GM19099 (cell line): Measurements from ENCODE around the gene ATP5ME.

Source experiments
- POLR2A ChIP-seq: IDR thresholded peaks from 3 replicates; pipeline ENCODE4 v1.6.1; 2011; ENCODE audit warnings: low read depth; ENCODE audit not compliant: insufficient read length; ENCODE audit errors: extremely low read depth

Gene ATP5ME

DNA sequence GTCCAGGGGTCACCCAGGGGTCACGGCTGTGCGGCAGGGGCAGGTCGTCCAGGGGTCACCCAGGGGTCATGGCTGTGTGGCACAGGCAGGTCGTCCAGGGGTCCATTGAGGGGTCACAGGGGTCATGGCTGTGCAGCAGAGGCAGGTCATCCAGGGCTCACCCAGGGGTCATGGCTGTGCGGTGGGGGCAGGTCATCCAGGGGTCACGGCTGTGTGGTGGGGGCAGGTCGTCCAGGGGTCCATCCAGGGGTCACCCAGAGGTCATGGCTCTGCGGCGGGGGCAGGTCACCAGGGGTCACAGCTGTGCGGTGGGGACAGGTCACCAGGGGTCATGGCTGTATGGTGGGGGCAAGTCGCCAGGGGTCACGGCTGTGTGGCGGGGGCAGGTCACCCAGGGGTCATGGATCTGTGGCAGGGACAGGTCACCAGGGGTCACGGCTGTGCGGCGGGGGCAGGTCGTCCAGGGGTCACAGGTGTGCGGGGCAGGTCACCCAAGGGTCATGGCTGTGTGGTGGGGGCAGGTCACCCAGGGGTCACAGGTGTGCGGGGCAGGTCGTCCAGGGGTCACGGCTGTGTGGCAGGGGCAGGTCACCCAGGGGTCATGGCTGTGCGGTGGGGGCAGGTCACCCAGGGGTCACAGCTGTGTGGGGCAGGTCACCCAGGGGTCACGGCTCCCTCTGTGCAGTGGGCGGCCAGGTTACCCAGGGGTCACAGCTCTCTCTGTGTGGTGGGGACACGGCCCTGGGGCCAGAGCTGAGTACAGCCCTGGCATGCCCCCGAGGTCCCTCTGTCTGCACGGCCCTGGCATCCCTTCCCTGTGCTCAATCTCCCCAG, 16.0 kb downstream of the ATP5ME start:
- TF ChIP-seq POLR2A, result no peak

DNA sequence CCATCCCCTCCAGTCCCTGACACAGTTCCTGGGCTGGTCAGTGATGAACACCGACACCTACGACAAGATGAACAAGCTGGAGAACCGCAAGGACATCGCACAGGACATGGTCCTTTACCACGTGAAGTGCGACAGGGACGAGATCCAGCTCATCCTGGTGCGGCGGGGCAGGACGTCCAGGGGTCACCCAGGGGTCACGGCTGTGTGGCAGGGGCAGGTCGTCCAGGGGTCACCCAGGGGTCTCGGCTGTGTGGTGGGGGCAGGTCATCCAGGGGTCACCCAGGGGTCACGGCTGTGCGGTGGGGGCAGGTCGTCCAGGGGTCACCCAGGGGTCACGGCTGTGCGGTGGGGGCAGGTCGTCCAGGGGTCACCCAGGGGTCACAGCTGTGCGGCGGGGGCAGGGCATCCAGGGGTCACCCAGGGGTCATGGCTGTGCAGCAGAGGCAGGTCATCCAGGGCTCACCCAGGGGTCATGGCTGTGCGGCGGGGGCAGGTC, 16.7 kb downstream of the ATP5ME start:
- no peak for TF ChIP-seq POLR2A

DNA sequence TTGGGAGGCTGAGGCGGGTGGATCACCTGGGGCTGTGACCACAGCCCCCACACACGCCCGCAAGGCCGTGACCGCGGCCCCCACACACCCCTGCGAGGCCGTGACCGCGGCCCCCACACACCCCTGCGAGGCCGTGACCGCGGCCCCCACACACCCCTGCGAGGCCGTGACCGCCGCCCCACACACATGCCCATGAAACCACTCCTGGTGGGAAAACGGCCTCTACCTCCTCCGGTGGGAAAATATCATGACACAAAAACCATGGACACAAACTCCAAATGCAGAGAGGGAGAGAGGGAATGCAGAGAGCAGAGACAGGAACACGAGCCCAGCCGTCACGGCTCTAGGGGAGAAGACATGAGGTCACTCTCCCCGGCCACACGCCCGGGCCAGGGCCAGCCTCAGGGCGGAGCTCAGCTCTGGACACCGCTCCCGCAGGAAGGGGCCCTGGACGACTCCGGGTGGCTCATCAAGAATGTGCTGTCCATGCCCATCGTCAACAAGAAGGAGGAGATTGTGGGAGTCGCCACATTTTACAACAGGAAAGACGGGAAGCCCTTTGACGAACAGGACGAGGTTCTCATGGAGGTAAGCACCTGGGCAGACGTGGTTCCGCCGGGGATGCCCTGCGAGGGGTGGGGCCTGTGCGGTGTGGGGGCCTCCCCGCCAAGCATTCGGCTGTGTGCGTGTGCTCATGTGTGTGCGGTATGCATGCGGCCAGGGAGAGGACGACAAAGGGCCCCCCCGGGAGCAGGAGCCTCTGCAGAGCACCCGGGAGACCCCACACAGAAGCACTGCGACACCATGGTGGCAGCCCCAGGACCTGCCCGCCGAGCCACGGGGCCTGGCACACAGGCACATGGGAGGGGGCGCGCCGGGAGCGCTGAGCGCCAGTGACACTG, 17.4 kb downstream of the ATP5ME start:
- no peak for TF ChIP-seq POLR2A

DNA sequence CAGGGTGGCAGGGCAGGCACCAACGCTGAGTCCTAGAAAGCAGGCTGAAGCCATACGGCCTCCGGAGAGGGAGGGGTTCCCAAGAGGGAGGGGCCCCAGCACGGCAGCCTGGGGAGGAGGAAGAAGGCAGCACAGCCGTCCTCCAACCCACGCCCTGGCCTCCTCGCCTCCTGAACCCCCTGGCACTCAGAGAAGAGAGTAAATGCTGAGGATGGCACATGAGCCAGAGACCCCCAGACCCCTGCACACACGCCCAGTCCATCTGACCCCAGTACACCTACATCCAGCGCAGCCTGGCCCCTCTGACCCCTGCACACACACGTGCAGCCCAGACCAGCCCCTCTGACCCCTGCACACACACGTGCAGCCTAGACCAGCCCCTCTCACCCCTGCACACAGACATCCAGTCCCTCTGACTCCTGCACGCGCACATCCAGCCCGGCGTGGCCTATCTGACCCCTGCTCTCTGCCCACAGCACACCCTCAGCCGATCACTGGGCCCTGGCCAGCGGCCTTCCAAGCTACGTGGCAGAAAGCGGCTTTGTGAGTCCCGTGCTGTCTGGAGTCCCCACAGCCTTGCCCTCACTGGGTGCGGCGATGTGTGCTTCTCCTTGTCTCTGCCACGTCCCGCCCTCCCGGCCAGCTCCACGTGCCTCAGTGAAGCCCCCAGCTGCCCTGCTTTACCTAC, 18.5 kb downstream of the ATP5ME start:
- TF ChIP-seq POLR2A, result no peak

DNA sequence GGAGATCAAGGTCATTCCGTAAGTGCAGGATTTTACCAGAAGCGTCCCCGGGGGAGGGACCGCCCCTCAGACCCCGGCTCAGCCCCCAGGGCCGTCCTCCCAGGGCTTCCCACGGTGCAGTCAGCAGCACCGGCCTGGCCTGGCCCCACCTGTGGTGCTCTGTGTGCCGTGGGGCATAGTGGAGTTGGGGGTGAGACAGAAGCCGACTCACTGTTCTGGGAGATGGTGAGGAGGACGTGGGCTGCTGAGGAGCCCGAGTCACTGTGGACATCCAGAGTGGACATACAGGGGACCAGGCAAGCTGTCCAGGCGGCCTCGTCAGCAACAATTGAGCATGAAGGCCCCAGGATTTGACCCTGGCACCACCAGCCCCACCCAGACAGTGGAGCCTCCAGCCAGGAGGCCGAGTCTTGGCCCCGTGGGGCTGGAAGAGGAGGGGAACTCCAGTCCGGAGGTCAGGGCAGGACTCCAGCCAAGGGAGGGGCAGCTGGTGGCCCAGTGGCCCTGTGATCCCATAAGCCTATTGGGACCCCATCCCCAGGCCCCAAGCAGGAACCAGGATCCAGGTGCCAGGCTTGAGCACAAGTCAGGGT, 19.1 kb downstream of the ATP5ME start:
- TF ChIP-seq POLR2A, result no peak

DNA sequence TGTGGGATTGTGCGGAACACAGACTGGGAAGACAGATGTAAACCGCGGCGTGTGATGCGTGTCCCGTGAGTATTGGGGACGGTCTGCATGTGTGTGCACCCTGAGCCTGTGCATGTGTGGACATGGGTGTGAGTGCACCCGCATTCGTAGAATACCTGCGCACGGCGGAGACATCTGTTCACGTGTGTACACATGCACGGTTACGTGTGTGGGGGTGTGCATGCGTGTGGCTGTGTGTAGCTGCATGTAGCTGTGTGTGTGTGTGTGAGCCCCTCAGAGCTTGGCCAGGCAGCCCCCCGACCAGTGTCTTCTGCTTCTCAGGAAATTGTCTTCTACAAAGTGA, 19.6 kb downstream of the ATP5ME start:
- no peak for TF ChIP-seq POLR2A

DNA sequence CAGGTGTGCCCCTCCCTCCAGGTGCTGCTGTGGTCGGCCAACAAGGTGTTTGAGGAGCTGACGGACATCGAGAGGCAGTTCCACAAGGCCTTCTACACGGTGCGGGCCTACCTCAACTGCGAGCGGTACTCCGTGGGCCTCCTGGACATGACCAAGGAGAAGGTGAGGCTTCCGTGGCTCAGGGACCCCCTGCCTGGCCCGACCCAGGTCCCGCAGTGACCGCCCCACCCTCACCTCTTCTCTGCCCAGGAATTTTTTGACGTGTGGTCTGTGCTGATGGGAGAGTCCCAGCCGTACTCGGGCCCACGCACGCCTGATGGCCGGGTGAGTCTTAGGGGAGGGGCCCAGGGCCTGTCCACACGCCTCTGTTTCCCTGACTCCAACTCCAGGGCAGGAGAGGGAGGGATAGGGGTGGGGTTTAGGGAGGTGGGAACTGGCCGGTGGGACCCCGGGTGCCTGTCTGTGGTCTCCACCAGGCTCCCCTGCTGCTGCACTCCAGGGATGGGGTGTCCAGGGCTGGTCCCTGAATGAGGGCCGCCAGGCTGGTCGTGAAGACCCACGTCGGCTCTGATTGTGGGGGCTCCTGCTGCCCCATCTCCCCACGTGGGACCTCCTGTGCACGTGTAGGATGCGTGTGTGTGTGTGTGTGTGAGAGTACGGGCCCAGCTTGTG, 20.1 kb downstream of the ATP5ME start:
- TF ChIP-seq POLR2A, result no peak

DNA sequence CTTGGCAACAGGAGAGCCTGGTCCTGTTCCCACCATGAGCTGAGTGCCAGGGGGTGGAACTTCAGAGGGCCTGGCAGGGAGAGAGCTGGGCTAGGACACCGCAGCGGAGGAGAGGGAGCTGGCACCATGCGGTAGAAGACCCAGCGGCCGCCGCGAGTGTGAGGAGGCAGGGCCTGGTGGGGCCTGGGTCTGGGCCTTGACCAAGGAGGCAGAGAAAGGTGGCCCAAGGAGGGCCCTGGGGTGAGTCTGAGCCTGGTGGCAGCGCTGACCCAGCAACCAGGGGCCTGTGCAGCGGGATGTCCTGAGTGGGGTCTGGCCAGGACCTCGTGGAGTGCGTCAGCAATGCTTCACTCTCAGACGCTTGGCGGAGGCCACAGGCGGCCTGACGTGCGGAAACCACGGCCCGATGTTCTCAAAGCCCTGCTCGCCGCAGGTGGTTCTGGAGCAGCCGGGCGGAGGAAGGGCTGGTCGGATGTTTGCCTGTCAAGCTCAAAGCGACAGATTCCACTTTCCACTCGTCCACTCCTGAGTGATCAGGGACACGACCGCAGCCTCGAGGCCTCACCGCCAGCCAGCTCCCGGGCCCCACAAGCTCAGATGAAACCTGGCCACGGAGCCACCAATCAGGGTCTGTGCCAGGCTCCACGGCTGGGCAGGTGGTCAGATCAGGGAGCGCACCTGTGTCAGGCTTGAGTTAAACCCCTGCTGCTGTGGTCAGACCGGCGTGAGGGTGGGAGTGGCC, 20.8 kb downstream of the ATP5ME start:
- no peak for TF ChIP-seq POLR2A

DNA sequence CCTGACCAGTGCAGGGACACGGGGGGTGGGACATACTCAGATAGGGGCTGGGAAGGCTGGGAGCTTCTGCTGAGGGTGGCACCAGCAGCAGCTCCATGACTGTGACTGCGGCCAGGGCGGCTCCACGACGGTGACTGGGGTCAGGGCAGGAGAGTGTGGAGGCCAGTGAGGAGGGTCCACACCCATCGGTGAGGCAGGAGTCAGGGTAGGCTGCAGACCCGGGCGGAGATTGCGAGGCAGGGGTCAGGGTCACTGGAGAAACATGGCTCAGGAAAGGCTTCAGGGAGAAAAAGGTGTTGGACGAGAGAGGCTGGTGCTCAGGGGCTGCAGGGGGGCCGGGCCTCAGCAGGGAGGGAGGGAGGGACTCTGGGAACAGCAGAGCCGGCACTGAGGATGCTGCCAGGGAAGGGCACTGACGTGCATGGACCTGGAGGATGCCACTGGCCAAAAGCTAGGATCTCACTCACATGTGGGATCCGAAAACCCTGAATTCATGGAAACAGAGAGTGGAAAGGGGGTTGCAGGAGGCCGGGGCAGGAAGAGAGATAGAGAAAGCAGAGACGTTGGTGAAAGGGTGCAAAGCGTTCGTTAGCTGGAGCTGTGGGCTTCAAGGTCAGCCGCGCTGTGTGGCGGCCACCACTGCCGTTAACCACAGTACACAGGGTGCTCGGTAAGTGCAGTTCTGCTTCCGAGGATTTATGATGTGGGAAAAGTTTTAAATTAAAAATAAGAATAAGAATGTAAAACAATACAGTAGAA, 22.0 kb downstream of the ATP5ME start:
- no peak for TF ChIP-seq POLR2A

DNA sequence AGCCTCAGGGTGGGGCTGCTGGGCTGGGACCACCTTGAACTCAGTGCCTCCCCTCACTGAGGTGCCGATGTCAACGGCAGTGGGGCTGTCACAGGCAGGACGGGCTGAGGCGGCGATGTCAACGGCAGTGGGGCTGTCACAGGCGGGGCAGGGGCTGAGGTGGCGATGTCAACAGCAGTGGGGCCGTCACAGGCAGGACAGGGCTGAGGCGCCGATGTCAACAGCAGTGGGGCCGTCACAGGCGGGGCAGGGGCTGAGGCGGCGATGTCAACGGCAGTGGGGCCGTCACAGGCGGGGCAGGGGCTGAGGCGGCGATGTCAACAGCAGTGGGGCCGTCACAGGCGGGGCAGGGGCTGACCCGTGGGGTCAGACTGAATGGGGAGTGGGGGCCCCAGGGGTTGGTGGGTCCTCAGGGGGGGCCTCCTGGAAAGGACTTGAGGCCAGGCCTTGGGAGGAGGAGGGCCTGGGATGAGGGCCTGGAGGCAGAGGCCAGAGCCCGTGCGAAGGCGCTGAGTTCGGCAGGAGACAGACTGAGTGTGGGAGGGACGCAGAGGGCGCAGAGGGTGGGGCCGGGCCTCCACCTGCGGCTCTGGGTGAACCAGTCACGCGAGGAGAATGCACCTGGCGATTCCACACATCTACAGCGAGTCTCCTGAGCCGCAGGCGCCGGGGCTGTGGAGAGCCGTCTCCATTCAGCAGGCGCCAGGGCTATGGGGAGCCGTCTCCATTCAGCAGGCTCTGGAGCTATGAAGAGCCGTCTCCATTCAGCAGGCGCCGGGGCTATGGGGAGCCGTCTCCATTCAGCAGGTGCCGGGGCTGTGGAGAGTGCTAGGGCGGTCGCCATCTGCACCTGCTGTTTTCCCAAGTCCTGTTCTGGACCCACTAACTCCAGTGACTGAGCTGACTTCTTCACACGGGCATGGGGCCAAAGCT, 22.9 kb downstream of the ATP5ME start:
- TF ChIP-seq POLR2A, result no peak

DNA sequence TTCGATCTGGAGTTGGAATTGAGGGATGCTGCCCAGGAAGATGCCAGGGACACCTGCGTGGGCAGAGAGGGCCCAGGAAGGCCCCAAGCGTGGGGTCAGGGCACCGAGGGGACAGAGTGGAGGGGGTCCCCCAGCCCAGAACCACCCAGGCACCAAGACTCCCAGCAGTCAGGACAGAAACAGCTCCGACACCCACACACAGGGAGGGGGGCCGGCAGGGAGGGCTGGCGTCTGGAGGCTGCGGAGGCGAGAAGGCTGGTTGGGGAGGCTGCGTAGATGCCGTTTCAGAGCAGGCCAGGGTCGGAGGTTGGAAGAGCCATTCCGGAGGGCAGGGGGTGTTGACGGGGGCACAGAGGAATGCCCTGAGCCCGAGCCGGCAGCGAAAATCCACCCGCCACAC, 23.6 kb downstream of the ATP5ME start:
- no peak for TF ChIP-seq POLR2A

DNA sequence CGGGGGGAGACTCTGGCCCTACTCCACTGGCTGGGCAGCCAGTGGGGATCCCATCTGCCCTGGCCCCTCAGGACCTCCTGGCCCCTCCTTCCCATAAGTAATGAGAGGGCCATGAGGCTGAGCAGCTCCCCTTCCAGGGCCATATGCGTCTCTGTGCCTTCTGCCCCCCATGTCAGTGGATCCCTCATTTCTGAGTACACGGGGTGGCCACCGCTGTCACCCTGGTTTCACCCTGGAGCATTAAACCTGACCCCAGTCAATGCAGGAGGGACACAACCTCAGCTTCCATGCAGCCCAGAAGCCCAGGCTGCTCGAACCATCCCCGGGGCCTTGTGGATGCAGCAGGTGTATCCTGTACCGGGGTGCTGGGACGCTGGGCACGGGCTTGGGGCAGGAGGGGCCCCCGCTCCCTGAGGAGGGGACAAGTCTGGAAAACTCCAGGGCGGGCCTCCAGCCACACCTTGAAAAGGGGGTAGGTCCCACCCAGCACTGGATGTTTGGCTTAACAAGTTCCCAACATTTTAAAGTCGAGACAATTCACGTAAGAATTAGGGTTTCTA, 24.2 kb downstream of the ATP5ME start:
- TF ChIP-seq POLR2A, result no peak
